ENCODE measurements around the gene CCDC171.

- TF ChIP-seq HCFC1 (IDR thresholded peaks at IDR 0.05; ENCODE audit: low read depth, low read length) (no peak), EP300 (IDR thresholded peaks at IDR 0.05; ENCODE audit: low read depth in 2 of 2, low read length in 2 of 2) (no peak), EP300 (CRISPR knock-in tag; IDR thresholded peaks at IDR 0.05; ENCODE audit: borderline replicate concordance) (no peak), ZNF383 (CRISPR knock-in tag; IDR thresholded peaks at IDR 0.05; ENCODE audit: borderline replicate concordance) (no peak), MTF1 (CRISPR knock-in tag; IDR thresholded peaks at IDR 0.05) (no peak), SNRNP70 (IDR thresholded peaks at IDR 0.05; ENCODE audit: low read depth, low read length) (no peak), ERF (CRISPR knock-in tag; IDR thresholded peaks at IDR 0.05) (no peak), ZBTB21 (CRISPR knock-in tag; IDR thresholded peaks at IDR 0.05) (no peak)
Measured at GRCh38 chr9:15521254-15521653, 31.6 kb upstream of the CCDC171 start.

Data from HepG2 (cell line).